DMS53 (cell line): Measurements from ENCODE around the gene RAP2B.
A peak's percentile ranks its signal among the peaks of the same experiment; 100 is the strongest.
"Not testable (repeated sequence)": the region's sequence is repeated elsewhere in the genome, so short reads cannot be mapped to it uniquely, and the experiment has no call there.

Source experiments
- DNase-seq: peaks from one replicate; lab custom pipeline; 2025; lab: John Stamatoyannopoulos, UW

RAP2B gene

DNA sequence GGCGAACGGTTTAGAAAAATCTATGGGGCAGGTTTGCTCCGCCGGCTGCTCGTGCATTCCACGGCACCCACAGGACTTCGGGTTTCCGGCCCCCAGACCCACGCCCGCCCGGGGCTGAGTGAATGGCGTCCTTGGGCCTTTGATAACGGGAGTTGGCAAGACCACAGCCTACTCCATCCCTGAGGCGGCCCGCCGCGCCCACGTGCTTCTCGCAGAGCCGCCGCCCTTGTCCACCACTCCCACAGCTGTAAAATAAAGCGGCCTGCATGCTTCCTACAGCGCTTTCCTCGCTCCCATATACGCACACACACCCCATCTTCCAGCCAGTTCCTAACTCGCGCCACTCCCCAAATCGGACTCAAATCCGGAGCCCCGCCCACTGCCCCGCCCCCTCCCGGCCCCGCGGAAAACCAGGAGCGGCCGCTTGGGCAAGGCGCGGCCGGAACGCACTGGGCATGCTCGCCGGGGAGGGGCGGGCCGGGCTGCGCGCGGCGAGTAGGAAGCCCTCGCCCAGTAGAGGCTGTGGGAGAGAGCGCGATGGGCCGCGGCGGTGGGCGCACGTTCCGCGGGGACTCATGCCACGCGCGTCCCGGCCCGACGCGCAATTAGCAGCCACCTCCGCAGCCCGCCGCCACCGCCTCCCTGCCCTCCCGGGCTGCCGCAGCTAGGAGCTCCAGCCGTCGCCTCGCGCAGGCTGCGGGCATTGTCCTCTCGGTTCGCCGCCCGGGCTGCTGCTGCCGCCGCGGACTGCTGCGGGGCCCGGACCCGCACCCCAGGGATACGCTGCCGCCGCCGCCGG is at the start of gene RAP2B:
Gene RAP2B (plus strand): TSS at position 513 of the 799 bp plus-strand sequence. CDS start 468 bp downstream, outside the sequence.
- peak; percentile 94 for DNase-seq

DNA sequence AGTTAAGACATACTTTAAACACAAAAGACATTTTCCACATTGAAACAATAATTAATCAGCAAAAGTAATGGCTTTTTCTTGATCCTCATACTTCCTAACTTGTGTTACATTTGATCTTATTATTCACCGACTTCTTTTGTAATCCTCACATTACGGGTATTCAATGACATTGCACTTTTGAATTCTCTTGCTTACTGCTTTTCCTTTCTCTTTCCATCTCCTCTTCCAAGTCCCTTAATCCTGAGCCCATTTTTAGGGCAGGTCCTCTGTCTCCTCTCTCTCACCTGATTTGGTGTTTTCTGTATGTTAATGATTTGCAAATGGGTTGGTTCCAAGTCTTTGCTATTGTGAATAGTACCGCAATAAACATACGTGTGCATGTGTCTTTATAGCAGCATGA is 48.5 kb upstream of the RAP2B start:
- no peak for DNase-seq

DNA sequence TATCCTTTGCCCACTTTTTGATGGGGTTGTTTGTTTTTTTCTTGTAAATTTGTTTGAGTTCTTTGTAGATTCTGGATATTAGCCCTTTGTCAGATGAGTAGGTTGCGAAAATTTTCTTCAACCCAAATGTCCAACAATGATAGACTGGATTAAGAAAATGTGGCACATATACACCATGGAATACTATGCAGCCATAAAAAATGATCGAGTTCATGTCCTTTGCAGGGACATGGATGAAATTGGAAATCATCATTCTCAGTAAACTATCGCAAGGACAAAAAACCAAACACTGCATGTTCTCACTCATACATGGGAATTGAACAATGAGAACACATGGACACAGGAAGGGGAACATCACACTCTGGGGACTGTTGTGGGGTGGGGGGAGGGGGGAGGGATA is 47.8 kb upstream of the RAP2B start:
- DNase-seq = not testable (repeated sequence)

- no peak for DNase-seq
Observed at GRCh38 chr3:153115326-153115725, 46.7 kb upstream of the RAP2B start.

GRCh38 chr3:153127788-153128187 is 34.2 kb upstream of the RAP2B start:
- no peak for DNase-seq

GRCh38 chr3:153129426-153129825 is 32.6 kb upstream of the RAP2B start:
- DNase-seq = no peak

- DNase-seq = no peak
Observed at GRCh38 chr3:153129866-153130265, 32.2 kb upstream of the RAP2B start.

DNA sequence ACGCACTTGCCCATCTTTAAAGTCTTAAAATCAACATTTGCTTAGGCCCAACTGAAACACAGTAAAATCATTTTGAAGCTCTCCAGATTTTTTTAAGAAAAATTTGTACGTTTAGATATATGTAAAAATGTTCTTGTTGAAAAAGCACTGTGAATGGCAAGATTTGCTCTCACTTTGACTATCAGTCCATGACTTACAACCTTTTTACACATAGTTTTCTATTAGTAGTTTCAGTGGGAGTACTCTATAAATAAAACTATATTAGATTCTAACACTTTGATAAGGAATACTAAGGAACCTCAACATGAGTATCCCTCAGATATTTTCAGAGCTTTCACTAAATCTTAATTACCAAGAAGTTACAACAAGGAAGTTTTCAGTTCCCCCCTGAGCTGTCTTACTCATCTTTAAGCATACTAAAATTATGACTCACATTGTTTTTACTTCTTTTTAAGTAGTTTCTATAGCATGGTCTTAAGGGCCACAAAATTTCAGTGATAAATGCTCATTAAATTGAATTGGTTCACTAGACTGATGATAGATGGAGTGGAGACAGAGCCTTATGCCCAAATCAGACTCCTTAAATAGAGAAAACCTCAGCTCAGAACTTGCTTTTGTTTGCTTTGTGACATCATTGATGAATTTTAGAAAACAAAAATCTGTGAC is 31.6 kb upstream of the RAP2B start:
- peak; percentile 4 for DNase-seq

DNA sequence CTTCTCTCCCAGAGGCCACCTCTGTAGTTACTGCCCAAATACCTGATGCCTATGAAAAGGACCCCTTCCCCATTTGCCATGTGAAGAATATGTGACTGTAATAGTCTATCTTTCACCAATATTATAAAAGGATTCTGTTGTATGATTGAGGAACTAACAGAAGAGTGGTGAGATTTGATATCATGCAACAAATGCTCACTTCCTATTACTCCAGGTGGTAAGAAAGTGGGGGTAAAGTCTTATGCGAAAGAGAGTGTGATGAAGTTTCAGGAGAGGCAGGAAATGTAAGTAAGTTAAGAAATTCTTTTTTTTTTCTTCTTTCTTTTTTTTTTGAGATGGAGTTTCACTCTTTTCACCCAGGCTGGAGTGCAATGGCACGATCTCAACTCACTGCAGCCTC is 24.4 kb upstream of the RAP2B start:
- DNase-seq = no peak

GRCh38 chr3:153138276-153139210 is 23.5 kb upstream of the RAP2B start:
- DNase-seq = peak; percentile 82

GRCh38 chr3:153142961-153143360 is 19.1 kb upstream of the RAP2B start:
- DNase-seq = no peak

- no peak for DNase-seq
Observed at GRCh38 chr3:153144071-153144470, 18.0 kb upstream of the RAP2B start.

DNA sequence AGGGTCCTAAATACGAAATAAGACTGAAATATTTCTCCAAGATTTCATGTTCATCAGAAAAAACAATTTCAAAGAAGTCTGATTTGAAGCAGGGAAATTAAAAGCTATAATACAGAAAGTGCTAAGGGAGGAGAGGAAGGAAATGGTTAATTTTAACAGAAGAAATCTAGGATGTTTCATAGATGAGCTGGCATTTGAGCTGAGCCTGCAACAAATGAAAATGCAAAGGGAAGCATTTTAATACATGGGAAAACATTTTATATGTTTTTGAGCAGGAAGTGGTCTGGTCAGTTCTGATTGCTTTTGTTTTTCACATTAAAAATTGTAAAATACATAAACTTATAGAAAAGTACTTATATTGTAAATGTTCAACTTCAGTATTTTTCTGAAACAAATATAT is 17.2 kb upstream of the RAP2B start:
- DNase-seq = no peak

- DNase-seq = no peak
Observed at GRCh38 chr3:153145454-153145853, 16.6 kb upstream of the RAP2B start.

DNA sequence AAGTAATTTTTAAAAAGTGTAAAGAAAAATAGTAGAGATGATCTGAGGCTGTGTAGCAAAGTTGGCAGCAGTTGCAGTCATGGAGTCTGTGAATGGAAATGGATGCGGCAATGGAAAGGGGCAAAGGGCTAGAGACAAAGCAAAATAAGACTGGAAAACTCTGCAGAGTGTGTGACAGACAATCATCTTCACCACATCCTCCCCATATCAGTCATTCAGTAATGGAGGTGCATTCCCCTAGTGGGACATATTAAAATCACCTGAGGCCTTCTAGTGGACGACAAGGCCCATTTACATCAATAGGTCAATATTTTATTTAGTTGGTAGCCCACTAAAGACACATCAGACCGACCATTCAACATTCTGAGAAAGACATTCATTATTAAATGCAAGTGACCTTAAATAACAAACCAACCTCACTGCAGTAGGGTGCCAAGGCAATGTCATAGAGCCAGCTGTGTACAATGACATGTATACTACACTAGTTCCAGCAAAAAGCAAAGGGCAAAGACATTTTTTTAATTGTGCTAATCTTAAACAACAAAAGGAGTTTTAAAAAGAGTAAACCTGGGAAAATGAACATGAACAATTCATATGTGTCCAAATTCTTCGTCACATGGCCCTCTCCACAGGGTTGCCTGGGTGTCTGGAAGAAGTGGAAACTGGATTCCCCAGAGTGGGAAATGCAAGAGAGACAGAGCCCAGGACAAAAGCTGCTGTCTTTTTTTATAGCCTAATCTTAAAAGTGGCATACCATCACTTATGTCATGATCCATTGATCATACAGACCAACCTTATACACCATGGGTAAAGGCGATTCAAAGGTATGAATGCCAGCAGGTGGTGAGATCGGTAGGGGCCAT is 15.6 kb upstream of the RAP2B start:
- DNase-seq = no peak

DNA sequence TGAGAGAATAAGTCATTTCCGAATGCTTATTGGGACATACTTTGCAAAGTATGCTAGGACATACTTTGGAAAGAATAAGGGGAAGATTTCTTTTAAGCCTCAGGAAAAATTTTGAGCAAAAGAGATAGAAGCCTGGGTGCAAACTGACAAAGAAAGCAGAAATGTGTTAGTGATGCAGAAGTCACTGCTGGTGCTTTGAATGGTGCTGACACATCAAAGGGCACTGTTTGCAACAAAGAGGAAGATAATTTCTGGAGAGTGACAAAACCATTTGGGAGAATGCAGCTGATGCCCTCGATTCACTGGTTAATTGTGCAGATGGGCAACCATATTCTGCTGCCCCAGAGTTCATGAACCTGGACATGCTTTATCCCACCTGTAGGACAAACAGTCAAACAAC is 11.0 kb upstream of the RAP2B start:
- no peak for DNase-seq

GRCh38 chr3:153155786-153156185 is 6.2 kb upstream of the RAP2B start:
- DNase-seq = not testable (repeated sequence)

DNA sequence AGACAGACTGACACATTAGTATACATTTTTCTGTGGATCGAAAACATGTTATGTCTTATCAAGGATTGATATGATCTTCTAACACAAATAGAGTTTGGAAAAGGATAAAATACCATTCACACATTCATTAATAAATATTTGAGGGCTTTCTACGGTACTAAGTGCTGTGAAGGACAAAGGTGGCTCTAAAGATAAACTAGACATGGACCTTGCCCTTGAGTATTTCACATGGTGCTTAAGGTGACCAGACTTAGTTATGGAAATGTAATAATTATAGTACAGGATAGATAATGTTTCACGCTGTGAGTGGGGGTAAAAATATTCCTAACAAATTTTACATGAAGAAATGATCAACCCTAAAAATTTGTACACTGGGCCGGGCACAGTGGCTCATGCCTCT is 3.8 kb upstream of the RAP2B start:
- no peak for DNase-seq

GRCh38 chr3:153158961-153159735 is 2.9 kb upstream of the RAP2B start:
- no peak for DNase-seq

GRCh38 chr3:153159771-153160397 is 2.1 kb upstream of the RAP2B start:
- DNase-seq = no peak
